Activated T-cell treated with anti-CD3 and anti-CD28 coated beads, Interleukin-2, amount 50 U/mL, for 72 hours (primary cell): ENCODE results near the gene POTEB2. TPM values are rescaled to one million over a fixed set of nuclear protein-coding genes. Genes with fewer than 3 reads are reported as not detected.
"Not testable (repeated sequence)": the region's sequence is repeated elsewhere in the genome, so short reads cannot be mapped to it uniquely, and the experiment has no call there.

Experiments used
- ATAC-seq, 2 donors: fragments of 150-1000 bp; cut with Tn5 transposase; replicated peaks in 1 of 2; 2 replicates each; pipeline ENCODE4 v1.10.0; 2021; ENCODE audit warnings: moderate library complexity in 2 of 2, mild to moderate bottlenecking in 1 of 2
- DNase-seq, 2 donors: peaks; one replicate each; pipeline ENCODE4 v3.0.0; 2021 to 2022; ENCODE audit warnings: mixed read lengths in 1 of 2
- H3K27ac Mint-ChIP-seq: one replicate; pipeline ENCODE4 v1.8.0; 2022; ENCODE audit warnings: mild to moderate bottlenecking, moderate library complexity, mixed read lengths
- H3K27me3 Mint-ChIP-seq: one replicate; pipeline ENCODE4 v1.8.0; 2022; ENCODE audit warnings: low read depth, mixed read lengths
- H3K36me3 Mint-ChIP-seq, 2 donors: one replicate each; pipeline ENCODE4 v1.8.0; 2022; ENCODE audit warnings: mixed read lengths in 2 of 2, mild to moderate bottlenecking in 1 of 2; ENCODE audit not compliant: insufficient read depth in 2 of 2
- H3K4me1 Mint-ChIP-seq: one replicate; pipeline ENCODE4 v1.8.0; 2022; ENCODE audit warnings: low read depth, mixed read lengths
- H3K4me3 Mint-ChIP-seq, 2 donors: one replicate each; pipeline ENCODE4 v1.8.0; 2022; ENCODE audit warnings: mild to moderate bottlenecking in 2 of 2, mixed read lengths in 2 of 2, moderate library complexity in 2 of 2
- H3K9me3 Mint-ChIP-seq, 2 donors: one replicate each; pipeline ENCODE4 v1.8.0; 2022; ENCODE audit warnings: mixed read lengths in 2 of 2
- total RNA-seq, 2 donors: library from RNA; stranded (reverse); gene quantifications; one replicate each; pipeline ENCODE4 v1.2.3, GENCODE V29; 2022

The POTEB2 gene
- not detected for total RNA-seq

- not testable (repeated sequence) for H3K4me1 Mint-ChIP-seq, H3K27me3 Mint-ChIP-seq, H3K4me3 Mint-ChIP-seq, H3K9me3 Mint-ChIP-seq, H3K27ac Mint-ChIP-seq, DNase-seq, ATAC-seq, H3K36me3 Mint-ChIP-seq
Measured at GRCh38 chr15:20866214-20866613, at the start of gene POTEB2. POTEB2 (minus strand) TSS chr15:20866314; CDS start chr15:20866281, 33 bp downstream.

- H3K4me3 Mint-ChIP-seq, ATAC-seq, H3K27me3 Mint-ChIP-seq, H3K9me3 Mint-ChIP-seq, DNase-seq, H3K36me3 Mint-ChIP-seq, H3K4me1 Mint-ChIP-seq, H3K27ac Mint-ChIP-seq: not testable (repeated sequence)
Measured at GRCh38 chr15:20879916-20880315, 13.8 kb upstream of the POTEB2 start.

- not testable (repeated sequence) for H3K27ac Mint-ChIP-seq, DNase-seq, ATAC-seq
Measured at GRCh38 chr15:20878464-20878863, 12.3 kb upstream of the POTEB2 start.

GRCh38 chr15:20877819-20878218, 11.7 kb upstream of the POTEB2 start:
- not testable (repeated sequence) for DNase-seq, H3K36me3 Mint-ChIP-seq, ATAC-seq, H3K4me1 Mint-ChIP-seq, H3K27me3 Mint-ChIP-seq, H3K4me3 Mint-ChIP-seq, H3K27ac Mint-ChIP-seq, H3K9me3 Mint-ChIP-seq

More at GRCh38 chr15:20878464-20878863, 12.3 kb upstream of the POTEB2 start:
- not testable (repeated sequence) for H3K4me3 Mint-ChIP-seq, H3K9me3 Mint-ChIP-seq, H3K36me3 Mint-ChIP-seq, H3K4me1 Mint-ChIP-seq, H3K27me3 Mint-ChIP-seq
